ENCODE data around the gene TPST2.
"Not testable (repeated sequence)": the region's sequence is repeated elsewhere in the genome, so short reads cannot be mapped to it uniquely, and the experiment has no call there.

TPST2 gene

DNA sequence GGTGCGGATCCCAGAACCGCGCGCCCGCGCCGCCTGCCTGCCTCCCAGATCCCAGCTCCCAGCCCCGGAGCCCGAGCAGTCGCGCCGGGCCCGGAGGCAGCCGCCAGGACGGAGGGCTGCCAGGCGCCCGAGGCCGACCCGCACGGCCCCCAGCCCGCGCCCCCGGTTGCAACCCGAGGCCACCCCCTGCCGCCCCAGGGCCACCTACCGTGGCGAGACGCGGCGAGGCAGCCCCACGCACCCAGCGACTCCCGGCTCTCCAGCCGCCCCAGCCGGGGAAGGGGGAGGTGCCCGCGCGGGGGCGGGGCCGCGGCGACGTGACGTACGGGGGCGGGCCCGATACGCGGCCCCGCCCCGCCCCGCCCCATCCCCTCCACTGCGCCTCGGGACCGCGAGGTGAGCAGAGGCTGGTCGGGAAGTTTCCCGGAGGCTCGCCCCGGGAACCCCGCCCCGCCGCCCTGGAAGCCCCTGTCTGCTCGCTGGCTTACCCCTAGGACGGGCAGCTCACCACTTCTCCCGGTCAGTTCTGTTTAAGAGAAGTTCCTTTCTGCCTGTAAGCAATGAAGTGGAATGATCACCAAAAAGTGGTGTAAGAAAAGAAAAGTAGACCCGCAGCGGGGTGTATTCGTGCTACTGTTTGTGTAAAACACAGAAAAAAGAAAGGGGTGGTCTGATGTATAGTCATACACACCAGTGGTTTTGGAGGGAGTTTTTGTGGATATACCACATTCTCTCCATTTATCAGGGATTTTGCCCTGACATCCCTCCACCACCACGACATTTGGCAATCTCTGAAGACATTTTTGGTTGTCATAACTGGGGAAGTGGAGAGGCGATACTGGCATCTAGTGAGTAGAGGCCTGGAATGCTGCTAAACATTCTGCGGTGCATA is at the start of gene TPST2:
TPST2 (minus strand) TSS at position 288 of the 892 bp plus-strand sequence. CDS start 48,502 bp downstream, outside the sequence.
- peak; percentile 89 for DNase-seq

DNA sequence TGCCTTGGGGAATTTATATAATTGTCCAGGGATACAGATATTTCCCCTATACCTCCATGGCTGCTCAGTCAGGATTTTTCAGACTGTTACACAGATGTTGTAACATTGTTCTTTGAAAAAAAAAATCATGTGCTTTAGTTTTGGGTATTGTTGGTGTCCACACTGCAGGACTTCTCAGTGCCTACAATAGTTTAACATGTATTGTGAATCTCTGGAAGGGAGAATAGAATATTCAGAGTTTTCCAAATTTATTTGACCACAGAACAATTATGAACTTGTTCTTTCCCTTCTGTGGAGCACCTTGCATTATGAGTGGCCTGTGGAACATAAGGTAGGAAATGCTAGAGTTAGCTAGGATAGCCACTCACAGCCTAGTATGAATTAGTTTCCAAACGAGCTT is 46.4 kb upstream of the TPST2 start:
- no peak for DNase-seq

GRCh38 chr22:26635117-26635516 is 45.2 kb upstream of the TPST2 start:
- no peak for DNase-seq

GRCh38 chr22:26634189-26634588 is 44.3 kb upstream of the TPST2 start:
- no peak for DNase-seq

GRCh38 chr22:26632422-26633155 is 42.7 kb upstream of the TPST2 start:
- no peak for DNase-seq

DNA sequence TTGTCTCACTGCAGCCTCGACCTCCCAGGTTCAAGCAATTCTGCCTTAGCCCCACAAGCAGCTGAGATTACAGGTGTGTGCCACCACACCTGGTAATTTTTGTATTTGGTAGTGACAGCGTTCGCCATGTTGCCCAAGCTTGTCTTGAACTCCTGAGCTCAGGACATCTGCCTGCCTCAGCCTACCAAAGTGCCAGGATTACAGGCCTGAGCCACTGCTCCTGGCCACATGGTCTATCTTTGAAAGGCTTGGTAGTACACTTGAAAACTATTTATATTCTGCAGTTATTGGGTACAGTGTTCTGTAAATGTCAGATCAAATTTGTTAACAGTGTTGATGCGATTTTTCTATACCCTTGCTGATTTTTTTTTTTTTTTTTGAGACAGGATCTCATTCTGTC is 41.4 kb upstream of the TPST2 start:
- DNase-seq, result no peak

DNA sequence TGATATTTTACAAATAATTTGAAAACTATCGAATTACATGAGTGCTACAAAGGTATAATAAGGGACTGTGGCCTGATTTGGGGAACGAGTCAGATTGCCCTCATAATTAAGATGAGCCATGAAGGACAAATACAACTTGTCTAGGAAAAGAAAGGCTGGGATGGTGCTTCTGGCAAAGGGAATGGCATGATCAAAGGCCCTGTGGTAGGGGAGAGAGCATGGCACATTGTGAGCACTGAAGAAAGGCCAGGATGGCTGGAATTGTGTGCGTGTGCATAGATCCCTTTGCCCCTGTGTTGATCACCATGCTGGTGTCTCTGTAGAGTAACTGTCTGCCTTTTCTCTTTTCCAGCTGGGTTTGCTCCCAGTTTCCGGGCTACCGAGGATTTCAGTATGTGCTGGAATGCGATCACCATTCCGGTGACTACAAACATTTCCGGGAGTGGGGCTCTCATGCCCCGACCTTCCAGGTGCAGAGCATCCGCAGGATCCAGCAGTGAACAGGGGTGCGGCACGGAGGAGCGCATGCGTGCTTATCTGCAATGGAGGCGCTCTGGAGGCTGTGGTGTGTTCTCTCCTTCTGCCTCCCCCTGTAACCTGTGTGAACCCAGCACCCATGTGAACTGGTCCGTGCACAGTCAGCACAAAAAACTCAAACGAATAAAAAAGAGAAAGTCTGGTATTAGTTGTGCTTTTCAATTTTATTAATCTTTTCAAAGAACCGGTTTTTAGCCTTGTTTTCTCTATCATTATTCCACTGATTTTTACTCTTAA is 40.2 kb upstream of the TPST2 start:
- no peak for DNase-seq

DNA sequence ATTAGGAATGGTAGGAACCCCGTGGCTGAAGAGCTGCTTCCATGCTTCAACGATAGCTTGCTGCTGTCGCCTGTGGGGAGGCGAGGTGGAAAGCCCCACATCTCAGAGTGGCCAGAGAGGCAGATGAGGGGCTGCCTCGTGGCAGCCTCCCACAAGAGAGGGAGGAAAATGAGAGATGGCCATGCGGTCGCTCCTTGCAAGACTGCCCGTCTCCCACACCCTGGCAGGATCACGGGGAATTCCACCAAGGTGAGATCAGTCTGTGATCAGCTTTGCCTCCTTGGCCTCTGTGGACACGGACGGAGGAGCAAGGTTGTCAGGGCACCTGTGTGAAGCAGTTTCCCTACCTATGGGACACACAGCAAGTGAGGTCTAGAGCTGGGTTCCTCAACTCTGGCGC is 34.9 kb upstream of the TPST2 start:
- DNase-seq, result no peak

DNA sequence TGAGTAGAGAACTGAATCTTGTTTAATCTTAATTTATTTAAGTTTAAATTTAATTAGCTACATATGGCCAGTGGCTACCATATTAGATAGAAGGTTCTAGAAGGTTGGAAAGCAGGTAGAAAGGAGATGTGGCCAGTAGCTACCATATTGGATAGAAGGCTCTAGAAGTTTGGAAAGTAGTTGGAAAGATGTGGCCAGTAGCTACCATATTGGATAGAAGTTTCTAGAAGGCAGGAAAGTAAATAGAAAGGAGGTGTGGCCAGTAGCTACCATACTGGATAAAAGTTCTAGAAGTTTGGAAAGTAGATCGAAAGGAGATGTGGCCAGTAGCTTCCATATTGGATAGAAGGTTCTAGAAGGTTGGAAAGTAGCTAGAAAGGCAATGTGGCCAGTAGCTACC is 34.1 kb upstream of the TPST2 start:
- DNase-seq, result no peak

DNA sequence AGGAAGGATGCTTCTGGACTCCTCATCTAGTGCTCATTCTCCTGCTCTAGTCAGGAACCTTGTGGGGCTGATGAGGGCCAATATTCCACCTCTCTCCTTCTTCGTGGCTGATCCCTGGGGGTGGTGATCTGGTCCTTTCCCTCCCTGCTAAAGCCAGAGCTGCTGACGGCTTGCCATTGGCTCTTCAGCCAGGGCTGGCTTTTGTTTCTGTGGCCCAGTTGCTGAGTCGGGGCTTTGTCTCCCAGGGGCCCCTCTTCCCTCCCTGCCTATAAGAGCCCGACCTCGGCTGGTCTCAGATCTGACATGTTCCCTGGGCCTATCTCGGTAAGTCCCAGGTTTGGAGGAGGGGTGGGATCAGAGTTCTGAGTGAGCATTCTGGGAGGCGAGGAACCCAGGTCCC is 31.7 kb upstream of the TPST2 start, which contains the start of gene CRYBA4:
CRYBA4 (plus strand) TSS at position 301 of the 400 bp plus-strand sequence. CDS start 634 bp downstream, outside the sequence.
- no peak for DNase-seq

DNA sequence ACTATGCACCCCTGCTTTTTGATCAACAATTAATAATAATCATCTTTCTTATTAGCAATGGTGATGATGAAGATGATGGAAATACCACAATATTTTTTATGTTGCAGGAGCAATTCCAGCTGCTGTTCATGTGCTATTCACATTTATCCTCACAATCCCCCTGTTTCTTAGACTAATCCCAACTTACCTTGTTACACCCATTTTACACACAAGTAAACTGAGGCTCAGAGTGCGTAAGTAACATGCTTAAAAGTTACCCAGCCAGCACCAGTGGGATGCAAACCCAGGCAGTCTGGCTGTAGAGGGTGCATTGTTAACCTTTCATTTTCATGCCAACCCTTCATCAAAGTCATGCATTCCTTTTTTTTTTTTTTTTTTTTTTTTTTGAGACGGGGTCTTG is 30.3 kb upstream of the TPST2 start:
- DNase-seq, result no peak

DNA sequence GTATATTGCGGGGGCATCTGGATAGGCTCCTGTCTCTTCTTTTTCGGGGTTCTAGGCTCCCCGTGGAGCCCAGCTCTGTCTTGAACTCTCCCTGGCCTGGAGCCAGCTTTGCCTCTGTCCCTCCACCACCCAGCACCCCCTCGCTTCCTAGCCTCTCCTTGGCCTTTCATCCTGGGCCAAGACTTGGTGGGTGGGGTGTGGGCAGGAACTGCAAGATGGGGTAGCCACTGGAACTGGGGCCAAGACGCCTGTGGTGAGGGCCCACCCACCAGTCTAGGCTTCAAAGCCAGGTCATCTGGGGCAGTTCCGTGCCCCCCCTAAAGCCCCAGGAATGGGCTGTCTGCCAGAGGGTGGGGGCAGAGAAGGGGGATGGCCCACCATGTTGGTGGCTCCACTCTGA is 29.6 kb upstream of the TPST2 start:
- no peak for DNase-seq

GRCh38 chr22:26618455-26618854 is 28.5 kb upstream of the TPST2 start:
- no peak for DNase-seq

- DNase-seq, result no peak
These were observed 27.6 kb upstream of the TPST2 start, which contains the start of gene CRYBB1 for GRCh38 chr22:26617271-26618199. CRYBB1 (minus strand) TSS chr22:26618027; CDS start chr22:26616319, 1,708 bp downstream.

GRCh38 chr22:26616650-26617049 is 26.7 kb upstream of the TPST2 start:
- no peak for DNase-seq

DNA sequence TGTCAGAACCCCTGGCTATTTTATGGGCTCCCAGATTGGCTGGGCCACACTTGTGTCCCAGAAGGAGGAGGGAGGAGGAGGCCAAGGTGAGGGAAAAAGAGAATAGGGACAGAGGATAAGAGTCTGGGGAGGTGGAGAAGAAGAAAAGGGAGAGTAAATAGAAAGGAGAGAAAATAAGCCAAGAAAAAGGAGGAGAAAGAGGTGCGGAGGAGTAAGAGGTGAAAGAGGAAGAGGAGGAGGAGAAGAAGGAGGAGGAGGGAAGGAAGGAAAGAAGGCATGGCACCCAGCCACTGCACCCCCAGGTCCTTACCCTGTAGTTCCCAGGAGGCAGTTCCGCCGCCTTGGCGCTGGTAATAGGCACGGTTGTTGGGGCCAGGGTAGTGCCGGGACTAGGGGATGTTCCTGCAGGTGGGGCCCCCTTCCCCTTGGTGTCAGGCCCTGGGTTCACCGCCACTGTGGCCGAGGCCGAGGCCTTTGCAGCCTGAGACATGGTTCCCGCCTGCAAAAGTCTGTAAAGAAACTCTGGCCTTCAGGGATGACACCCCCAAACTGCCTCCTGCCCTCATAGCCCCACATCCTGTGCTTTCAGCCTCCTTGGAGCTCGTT is 26.0 kb upstream of the TPST2 start:
- DNase-seq, result no peak

DNA sequence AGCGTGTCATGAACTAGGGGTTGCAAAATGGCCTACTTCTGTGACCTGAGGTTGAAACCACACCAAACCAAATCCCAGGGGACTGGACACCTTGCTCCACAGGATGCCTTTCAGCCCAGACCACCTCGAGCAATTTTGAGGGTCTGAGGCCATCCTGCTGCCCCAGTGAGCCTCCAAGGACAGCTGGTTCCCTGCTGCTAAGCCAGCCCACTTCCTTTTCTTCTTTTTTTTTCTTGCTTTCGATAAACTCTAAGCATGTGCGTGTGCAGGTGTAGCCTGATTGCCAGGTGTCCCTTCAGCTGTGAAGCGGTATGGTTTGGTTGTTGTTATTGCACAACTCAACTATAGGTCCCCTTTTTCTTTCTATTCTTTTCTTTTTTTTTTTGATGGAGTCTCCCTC is 25.2 kb upstream of the TPST2 start:
- no peak for DNase-seq

GRCh38 chr22:26614322-26614721 is 24.4 kb upstream of the TPST2 start:
- no peak for DNase-seq

- not testable (repeated sequence) for DNase-seq
These were observed 23.8 kb upstream of the TPST2 start for GRCh38 chr22:26613753-26614152.

DNA sequence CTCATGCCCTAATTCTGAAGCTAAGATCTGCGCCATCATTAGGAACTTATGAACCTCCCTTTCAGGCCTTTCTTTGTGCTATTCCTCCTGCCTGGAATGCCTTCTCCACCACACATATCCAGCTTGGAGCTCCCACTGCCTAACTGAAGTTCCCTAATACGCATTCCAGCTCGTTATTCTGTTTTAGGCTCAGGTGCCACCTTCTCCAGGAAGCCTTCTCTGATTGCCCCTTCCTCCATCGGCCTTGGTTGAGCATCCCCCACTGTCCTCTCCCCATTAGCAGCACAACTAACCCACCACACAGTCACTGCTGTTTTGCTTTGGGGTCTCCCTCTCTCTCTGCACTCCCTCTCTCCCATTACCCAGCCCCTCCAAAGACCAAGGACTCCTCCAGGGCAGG is 22.7 kb upstream of the TPST2 start:
- no peak for DNase-seq

DNA sequence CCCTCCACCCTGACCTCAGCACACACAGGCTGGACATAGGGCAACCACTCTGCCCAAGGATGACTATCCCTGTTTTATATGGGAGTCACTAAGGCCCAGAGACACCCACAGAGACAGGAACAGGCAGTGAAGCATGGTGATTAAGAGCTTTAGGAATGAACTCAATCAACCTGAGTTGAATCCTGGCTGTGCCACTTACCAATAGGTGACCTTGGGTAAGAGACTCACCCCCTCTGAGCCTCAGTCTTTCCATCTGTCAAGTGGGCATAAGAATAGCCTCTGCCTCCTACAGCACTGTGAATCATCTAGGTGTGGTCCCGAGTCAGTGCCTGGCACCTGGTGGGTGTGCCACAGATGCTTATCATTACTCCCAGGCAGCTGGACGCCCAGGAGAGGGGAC is 21.1 kb upstream of the TPST2 start:
- DNase-seq, result no peak
